Measurements from ENCODE around the gene FREM2. TPM values are rescaled to one million over a fixed set of nuclear protein-coding genes. Genes with fewer than 3 reads are reported as not detected.

FREM2 gene
- total RNA-seq, 1 donor from 2014 or later: 2.8 TPM

GRCh38 chr13:38671980-38672379 lies 14.9 kb upstream of the FREM2 start:
- Histone ChIP-seq H3K9ac (ENCODE audit: low read length) (no peak overlapping the region), H3K36me3 (ENCODE audit: insufficient read depth, low read length) (no peaks in the 10 kb centered on the region), H4K20me1 (ENCODE audit: insufficient read depth, low read length) (no peaks in the 10 kb centered on the region), H3K4me3 (ENCODE audit: insufficient read depth, low read depth, low read length) (no peak overlapping the region), H3K4me2 (ENCODE audit: low read length) (no peak overlapping the region), H3K9me3 (ENCODE audit: insufficient read depth, low read depth, low read length) (no peaks in the 10 kb centered on the region), H3K27ac (ENCODE audit: low read depth, low read length) (no peak overlapping the region), H2AFZ (ENCODE audit: low read depth, low read length) (no peak overlapping the region), H3K4me1 (ENCODE audit: insufficient read depth, low read length) (no peaks in the 10 kb centered on the region), H3K27me3 (ENCODE audit: insufficient read depth, low read length) (no peaks in the 10 kb centered on the region), H3K79me2 (ENCODE audit: insufficient read depth, low read length) (no peaks in the 10 kb centered on the region)
- Mint-ChIP-seq H3K4me3 (ENCODE audit: unreplicated experiment) (no peak overlapping the region), H3K36me3 (ENCODE audit: low read depth, unreplicated experiment) (no peaks in the 10 kb centered on the region), H3K4me1 (ENCODE audit: low read depth, unreplicated experiment) (peaks cover 11% of the 10 kb centered on the region), H3K9me3 (ENCODE audit: unreplicated experiment) (no peaks in the 10 kb centered on the region), H3K27me3 (ENCODE audit: low read depth, unreplicated experiment) (no peaks in the 10 kb centered on the region), H3K27ac (ENCODE audit: unreplicated experiment) (no peak overlapping the region)
- TF ChIP-seq EZH2 (IDR thresholded peaks at IDR 0.05; ENCODE audit: insufficient read depth, low read length) (no peak), CTCF (IDR thresholded peaks at IDR 0.05; ENCODE audit: insufficient read depth, low read depth, low read length) (no peak)
- no peak for FAIRE-seq
- DNase-seq (ENCODE audit: low read depth): no peak

- H3K9me3 Mint-ChIP-seq (ENCODE audit: unreplicated experiment): no peaks in the 10 kb centered on the region
- Histone ChIP-seq H4K20me1 (ENCODE audit: insufficient read depth, low read length) (no peaks in the 10 kb centered on the region), H3K4me3 (ENCODE audit: insufficient read depth, low read depth, low read length) (no peak overlapping the region), H3K36me3 (ENCODE audit: insufficient read depth, low read length) (no peaks in the 10 kb centered on the region), H3K79me2 (ENCODE audit: insufficient read depth, low read length) (no peaks in the 10 kb centered on the region), H3K4me2 (ENCODE audit: low read length) (no peak overlapping the region), H3K27ac (ENCODE audit: low read depth, low read length) (no peak overlapping the region), H3K4me1 (ENCODE audit: insufficient read depth, low read length) (no peaks in the 10 kb centered on the region), H3K27me3 (ENCODE audit: insufficient read depth, low read length) (no peaks in the 10 kb centered on the region), H3K9ac (ENCODE audit: low read length) (no peak overlapping the region), H3K9me3 (ENCODE audit: insufficient read depth, low read depth, low read length) (no peaks in the 10 kb centered on the region), H2AFZ (ENCODE audit: low read depth, low read length) (no peak overlapping the region)
- FAIRE-seq (no peak), DNase-seq (ENCODE audit: low read depth) (no peak)
- H3K27ac Mint-ChIP-seq (ENCODE audit: unreplicated experiment): no peak overlapping the region
- no peaks in the 10 kb centered on the region for H3K36me3 Mint-ChIP-seq (ENCODE audit: low read depth, unreplicated experiment)
- peaks cover 9% of the 10 kb centered on the region for H3K4me1 Mint-ChIP-seq (ENCODE audit: low read depth, unreplicated experiment)
- H3K4me3 Mint-ChIP-seq (ENCODE audit: unreplicated experiment): no peak overlapping the region
- TF ChIP-seq EZH2 (IDR thresholded peaks at IDR 0.05; ENCODE audit: insufficient read depth, low read length) (no peak), CTCF (IDR thresholded peaks at IDR 0.05; ENCODE audit: insufficient read depth, low read depth, low read length) (no peak)
- no peaks in the 10 kb centered on the region for H3K27me3 Mint-ChIP-seq (ENCODE audit: low read depth, unreplicated experiment)
Measured at GRCh38 chr13:38674208-38674607, 12.7 kb upstream of the FREM2 start.

- no peaks in the 10 kb centered on the region for H3K79me2 ChIP-seq (ENCODE audit: insufficient read depth, low read length)
- H3K36me3 ChIP-seq (ENCODE audit: insufficient read depth, low read length): no peaks in the 10 kb centered on the region
- H3K4me3 ChIP-seq (ENCODE audit: insufficient read depth, low read depth, low read length): no peak overlapping the region
- peaks cover 8% of the 10 kb centered on the region for H3K4me1 Mint-ChIP-seq (ENCODE audit: low read depth, unreplicated experiment)
- FAIRE-seq (no peak), DNase-seq (ENCODE audit: low read depth) (no peak)
- H2AFZ ChIP-seq (ENCODE audit: low read depth, low read length): no peak overlapping the region
- no peak for TF ChIP-seq EZH2 (IDR thresholded peaks at IDR 0.05; ENCODE audit: insufficient read depth, low read length)
- TF ChIP-seq CTCF (IDR thresholded peaks at IDR 0.05; ENCODE audit: insufficient read depth, low read depth, low read length): no peak
- no peaks in the 10 kb centered on the region for H3K9me3 ChIP-seq (ENCODE audit: insufficient read depth, low read depth, low read length)
- H3K27me3 Mint-ChIP-seq (ENCODE audit: low read depth, unreplicated experiment): no peaks in the 10 kb centered on the region
- no peaks in the 10 kb centered on the region for H3K4me1 ChIP-seq (ENCODE audit: insufficient read depth, low read length)
- H3K4me3 Mint-ChIP-seq (ENCODE audit: unreplicated experiment): no peak overlapping the region
- H3K4me2 ChIP-seq (ENCODE audit: low read length): no peak overlapping the region
- H3K27ac ChIP-seq (ENCODE audit: low read depth, low read length): no peak overlapping the region
- H3K36me3 Mint-ChIP-seq (ENCODE audit: low read depth, unreplicated experiment): no peaks in the 10 kb centered on the region
- peaks cover 5% of the 10 kb centered on the region for H3K27me3 ChIP-seq (ENCODE audit: insufficient read depth, low read length)
- no peak overlapping the region for H3K27ac Mint-ChIP-seq (ENCODE audit: unreplicated experiment)
- H3K9me3 Mint-ChIP-seq (ENCODE audit: unreplicated experiment): no peaks in the 10 kb centered on the region
- no peak overlapping the region for H3K9ac ChIP-seq (ENCODE audit: low read length)
- no peaks in the 10 kb centered on the region for H4K20me1 ChIP-seq (ENCODE audit: insufficient read depth, low read length)
Measured at GRCh38 chr13:38680912-38681311, 6.0 kb upstream of the FREM2 start.

Measured in astrocyte (in vitro differentiated cells and primary cell).